K562 (cell line): Measurements from ENCODE around the gene ZC3H10. TPM values are rescaled to one million over a fixed set of nuclear protein-coding genes. Genes with fewer than 3 reads are reported as not detected.

Experiments
- ATAC-seq: fragments of 200-7000 bp; cut with Tn5 transposase; 3 replicates; pipeline ENCODE4 v1.9.1; 2020; ENCODE audit warnings: moderate library complexity
- BruUV-seq: library from RNA; stranded (reverse); fragments of 400-500 nt; replicated peaks from 2 replicates; lab custom pipeline; 2021; lab: Mats Ljungman, UMichigan
- CTCF ChIA-PET: fragments of 300-600 bp; formaldehyde crosslinking; extraction: SDS; loops from one replicate; lab custom pipeline; 2021; ENCODE audit warnings: low intra/inter-chr PET ratio; lab: Yijun Ruan, JAX
- POLR2A ChIA-PET: fragments of 300-600, 350-650 bp; sonication (Branson Sonifier 250); formaldehyde crosslinking; extraction: SDS; loops from one replicate; lab custom pipeline; 2021; ENCODE audit warnings: antibody characterized with exemption, inconsistent platforms; lab: Yijun Ruan, JAX
- DNase-seq, 4 experiments: peaks; one replicate each; pipeline versions ENCODE4 v3.0.0 to v3.0.0-alpha.2; 2011 to 2018; ENCODE audit warnings: low spot score in 3 of 4, mixed read lengths in 3 of 4; ENCODE audit errors: extremely low read depth in 1 of 4
- FAIRE-seq: peaks from 2 replicates; lab custom pipeline; 2011; peaks lifted over from hg19 to GRCh38; lab: Jason Lieb, UNC
- H2AFZ ChIP-seq: 2 replicates; pipeline ENCODE4 v1.6.0; 2011; ENCODE audit warnings: low read depth, low read length, control low read depth, inconsistent platforms
- H3K27ac ChIP-seq: fragments of 200-600 bp; 3 replicates; pipeline ENCODE4 v1.8.0; 2011; ENCODE audit warnings: low read depth, mild to moderate bottlenecking, control low read depth, inconsistent platforms, low read length, moderate library complexity, mixed read lengths; ENCODE audit errors: extremely low read depth
- H3K27me3 ChIP-seq, 2 experiments: fragments of 300-600 bp in 1 of 2; 2 replicates in 1 of 2; 3 replicates in 1 of 2; pipeline versions ENCODE4 v1.6.0 to v1.8.0; 2011; ENCODE audit warnings: inconsistent platforms in 2 of 2, low read length in 2 of 2, mild to moderate bottlenecking in 1 of 2, mixed read lengths in 1 of 2, moderate library complexity in 1 of 2; ENCODE audit not compliant: control insufficient read depth in 2 of 2, insufficient read depth in 2 of 2
- H3K36me3 ChIP-seq: fragments of 300-600 bp; 3 replicates; pipeline ENCODE4 v1.8.0; 2011; ENCODE audit warnings: mild to moderate bottlenecking, low read length, inconsistent platforms; ENCODE audit not compliant: control insufficient read depth, insufficient read depth
- H3K4me1 ChIP-seq, 2 experiments: fragments of 200-600 bp in 1 of 2; replicated peaks in 1 of 2; 2 replicates in 1 of 2; 3 replicates in 1 of 2; pipeline versions ENCODE4 v1.5.1 to v1.8.0; 2011; ENCODE audit warnings: inconsistent platforms in 2 of 2, low read length in 2 of 2, mild to moderate bottlenecking in 1 of 2, mixed read lengths in 1 of 2, moderate library complexity in 1 of 2; ENCODE audit not compliant: control insufficient read depth in 2 of 2, insufficient read depth in 2 of 2
- H3K4me2 ChIP-seq: 2 replicates; pipeline ENCODE4 v1.6.1; 2011; ENCODE audit warnings: low read length, control low read depth, inconsistent platforms, mixed read lengths; ENCODE audit not compliant: insufficient read depth
- H3K4me3 ChIP-seq: fragments of 200-600 bp; sonication (generic), shearing (Covaris generic); 2 replicates; pipeline ENCODE4 v1.5.1; 2016; ENCODE audit warnings: control low read depth, inconsistent platforms
- H3K79me2 ChIP-seq: fragments of 200-600 bp; 3 replicates; pipeline ENCODE4 v1.8.0; 2011; ENCODE audit warnings: low read length, inconsistent platforms; ENCODE audit not compliant: control insufficient read depth, insufficient read depth
- H3K9ac ChIP-seq, 2 experiments: 2 replicates each; pipeline versions ENCODE4 v1.6.0 to v1.6.1; 2011; ENCODE audit warnings: low read depth in 2 of 2, low read length in 2 of 2, control low read depth in 1 of 2, inconsistent platforms in 1 of 2, mild to moderate bottlenecking in 1 of 2, mixed read lengths in 1 of 2; ENCODE audit not compliant: insufficient read depth in 1 of 2
- H3K9me1 ChIP-seq: one replicate; pipeline ENCODE4 v1.6.0; 2011; ENCODE audit warnings: inconsistent platforms, mild to moderate bottlenecking, low read length, moderate library complexity; ENCODE audit not compliant: control insufficient read depth, insufficient read depth
- H3K9me3 ChIP-seq: replicated peaks from 2 replicates; pipeline ENCODE4 v1.5.1; 2011; ENCODE audit warnings: low read depth, low read length, inconsistent platforms; ENCODE audit not compliant: control insufficient read depth, insufficient read depth
- H4K20me1 ChIP-seq: replicated peaks from 2 replicates; pipeline ENCODE4 v1.6.1; 2011; ENCODE audit warnings: low read length, inconsistent platforms, mixed read lengths; ENCODE audit not compliant: control insufficient read depth, insufficient read depth
- AFF4 ChIP-seq: sonication (generic); formaldehyde crosslinking; IDR thresholded peaks from 2 replicates; pipeline ENCODE4 v1.8.0; 2023; ENCODE audit warnings: mild to moderate bottlenecking, missing genetic modification reagents
- ESRRB ChIP-seq: fragments of 250-450 bp; sonication (Bioruptor Pico); IDR thresholded peaks from 2 replicates; pipeline ENCODE4 v1.5.0; 2020; ENCODE audit warnings: mild to moderate bottlenecking, moderate library complexity, borderline replicate concordance
- JUND ChIP-seq, 2 experiments: IDR thresholded peaks; 2 replicates in 1 of 2; 3 replicates in 1 of 2; pipeline ENCODE4 v1.6.1; 2011; ENCODE audit warnings: borderline replicate concordance in 2 of 2, low read depth in 2 of 2, low read length in 2 of 2, improper control_type of control experiment in 1 of 2, missing biosample characterization in 1 of 2, missing genetic modification characterization in 1 of 2, missing genetic modification reagents in 1 of 2
- MED1 ChIP-seq: sonication (generic); formaldehyde crosslinking; IDR thresholded peaks from 2 replicates; pipeline ENCODE4 v1.8.1; 2023; ENCODE audit warnings: missing genetic modification reagents, borderline replicate concordance
- MYNN ChIP-seq, 2 experiments: sonication (generic); formaldehyde crosslinking in 1 of 2; IDR thresholded peaks; 2 replicates each; pipeline versions ENCODE4 v1.5.0 to v1.6.1; 2016 to 2020; ENCODE audit warnings: antibody characterized with exemption in 1 of 2, missing genetic modification reagents in 1 of 2
- NCOA1 ChIP-seq: fragments of 450-650 bp; IDR thresholded peaks from 2 replicates; pipeline ENCODE4 v1.6.1; 2016; ENCODE audit warnings: low read depth
- NR2C1 ChIP-seq, 2 experiments: fragments of 450-650 bp; IDR thresholded peaks; 2 replicates each; pipeline ENCODE4 v1.6.1; 2017; ENCODE audit warnings: mild to moderate bottlenecking in 2 of 2, antibody characterized with exemption in 1 of 2, inconsistent platforms in 1 of 2, missing compliant biosample characterization in 1 of 2, missing genetic modification characterization in 1 of 2
- SIN3A ChIP-seq, 2 experiments: fragments of 150-350 bp in 1 of 2; IDR thresholded peaks; 2 replicates each; pipeline ENCODE4 v1.6.1; 2011 to 2016; ENCODE audit warnings: borderline replicate concordance in 2 of 2, low read depth in 2 of 2, low read length in 2 of 2, mild to moderate bottlenecking in 2 of 2, moderate library complexity in 2 of 2; ENCODE audit not compliant: control insufficient read depth in 1 of 2
- SRSF1 ChIP-seq: fragments of 200-400 bp; formaldehyde crosslinking; IDR thresholded peaks from 2 replicates; pipeline ENCODE4 v1.6.1; 2017; ENCODE audit warnings: mild to moderate bottlenecking, low read depth, low read length, moderate library complexity
- XRCC3 ChIP-seq: fragments of 450-650 bp; IDR thresholded peaks from 2 replicates; pipeline ENCODE4 v1.6.1; 2017; ENCODE audit warnings: mild to moderate bottlenecking, moderate library complexity
- ZNF707 ChIP-seq: fragments of 250-450 bp; sonication (Bioruptor Pico); conservative IDR thresholded peaks from 2 replicates; pipeline ENCODE4 v1.8.0; 2022; ENCODE audit warnings: inconsistent platforms, mild to moderate bottlenecking, moderate library complexity
- WGBS: fragments of 100-300 bp; shearing (Covaris generic); methylation state at CpG from one replicate; pipeline ENCODE4 v1.1.6; 2016; ENCODE audit warnings: low coverage, mixed read lengths; ENCODE audit not compliant: insufficient coverage; ENCODE audit errors: missing lambda C conversion rate; 5-methylcytosine and 5-hydroxymethylcytosine counted together
- in situ Hi-C: fragments of 300-500 bp; cut with MboI; formaldehyde crosslinking; loops from 4 replicates; pipeline ENCODE4 v1.15.0; 2018; ENCODE audit warnings: inconsistent platforms, mixed read lengths
- intact Hi-C: fragments of 100-400 bp; cut with micrococcal nuclease; formaldehyde crosslinking; loops from 2 replicates; pipeline ENCODE4 v1.14.2; 2022
- polyA plus RNA-seq, 8 experiments: library from polyadenylated mRNA; depleted of rRNA in 4 of 8; stranded (reverse) in 5 of 8; unstranded in 3 of 8; fragments of >200 nt; fragmentation: Nextera tagmentation in 2 of 8; fragmentation: Illumina TruSeq in 1 of 8; extraction: Ambion mirVana in 2 of 8; extraction: Trizol in 1 of 8; gene quantifications; 2 replicates each; pipeline versions ENCODE4 v1.2.1 to v1.2.3, GENCODE V29; 2011 to 2014; ENCODE audit warnings: inconsistent platforms in 1 of 8, missing spikeins in 1 of 8
- total RNA-seq, 7 experiments: library from RNA; depleted of rRNA in 6 of 7; stranded (reverse); fragments of >200 nt in 6 of 7; fragmentation: Illumina TruSeq in 2 of 7; extraction: Trizol in 2 of 7; gene quantifications; 2 replicates each; pipeline versions ENCODE4 v1.2.1 to v1.2.3, GENCODE V29; 2011 to 2021; ENCODE audit warnings: low replicate concordance in 1 of 7
- TF ChIP-seq, protein P1 (sequence below): sonication (generic); IDR thresholded peaks from 2 replicates; pipeline ENCODE4 v1.6.1; 2016

The ZC3H10 gene
- total and polyA plus RNA-seq, 9 of the 15 experiments (the other 6 are each of a cell fraction or from before 2014, with no cell fraction given): 0.31 to 4.1 (median 1.6) TPM

DNA sequence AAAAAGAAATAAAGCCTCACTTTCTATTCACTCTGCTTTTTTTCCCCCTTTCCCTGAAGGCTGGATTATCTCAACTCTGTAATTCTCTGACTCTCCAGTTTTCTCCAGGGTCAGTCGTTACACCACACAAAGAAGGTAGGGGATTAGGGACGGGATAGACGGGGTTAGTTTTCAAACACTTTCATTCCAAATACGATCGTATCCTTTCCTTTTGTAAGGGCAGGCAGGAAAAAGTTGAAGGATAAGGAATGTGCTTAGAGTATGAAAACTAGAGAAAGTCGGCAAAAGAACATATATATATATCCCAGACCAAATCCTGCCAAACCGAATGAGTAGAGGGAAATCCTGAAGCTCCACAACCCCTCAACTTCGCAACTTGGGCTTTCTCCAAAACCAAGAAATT is 9.4 kb downstream of the ZC3H10 start (continued):
- TF ChIP-seq NCOA1 (peak; percentile 28; the same call in 1 of the 2 replicates), SIN3A (IDR thresholded peaks at IDR 0.05; ENCODE audit: borderline replicate concordance in 2 of 2, control insufficient read depth in 1 of 2, low read depth in 2 of 2, low read length in 2 of 2) (0 out of 4 replicates have a peak, but pooled peaks of 1 of the 2 experiments have one; percentile 49)

- BruUV-seq: TSS peak; percentile 61
- H3K79me2 ChIP-seq: peaks cover 52% of the 10 kb centered on the region
- ATAC-seq: peak; percentile 89
- peak within 1 kb of the TSS; percentile 92 for H3K4me3 ChIP-seq
- POLR2A ChIA-PET: interaction anchor here (0.5 to 5.6 kb wide), 20 partner anchors 8 to 511 kb away, joined by 3 to 85 read pairs (median 6); partner anchors contain the start of genes MYL6, PA2G4, RNF41 and RPL41
- in situ Hi-C loops (loop anchor here (5.0 to 10.0 kb wide), 2 partner anchors 59 to 337 kb away; partner anchors contain the start of genes SMARCC2 and SPRYD4), intact Hi-C loops (loop anchor here (1.0 kb wide), 1 partner anchor 30 kb away; the partner anchor contains the start of gene MYL6)
- no peaks in the 10 kb centered on the region for H3K27me3 ChIP-seq
- H3K4me2 ChIP-seq: peak within 1 kb of the TSS; percentile 98
- under 1% methylated on average over 41 of the region's 49 CpGs for WGBS
- peaks cover 36% of the 10 kb centered on the region for H3K36me3 ChIP-seq
- H3K9me3 ChIP-seq: no peaks in the 10 kb centered on the region
- peak; percentile 98 for FAIRE-seq
- CTCF ChIA-PET: no interaction called here
- peak within 1 kb of the TSS; percentile 93 for H3K27ac ChIP-seq
- DNase-seq: peak; percentile 95 to 100 (median 97)
- H3K9ac ChIP-seq: peak within 1 kb of the TSS; percentile 96 to 98
- H3K9me1 ChIP-seq: peaks cover 6% of the 10 kb centered on the region
- H2AFZ ChIP-seq: peak within 1 kb of the TSS; percentile 34
- H4K20me1 ChIP-seq: peaks cover 5% of the 10 kb centered on the region
- peaks cover 31 to 46% of the 10 kb centered on the region in 2 experiments for H3K4me1 ChIP-seq
- TF ChIP-seq MED1 (CRISPR knock-in tag) (no peak), ESRRB (CRISPR knock-in tag) (no peak), SRSF1 (no peak), MYNN (IDR thresholded peaks at IDR 0.05) (no peak), MYNN (CRISPR knock-in tag; IDR thresholded peaks at IDR 0.05) (no peak), AFF4 (CRISPR knock-in tag) (peak; percentile 79; the same call in 1 of the 2 replicates), ZNF707 (CRISPR knock-in tag) (no peak), JUND (IDR thresholded peaks at IDR 0.05; ENCODE audit: borderline replicate concordance, low read depth, low read length) (peak; percentile 100), JUND (tag; IDR thresholded peaks at IDR 0.05; ENCODE audit: borderline replicate concordance, low read depth, low read length) (peak; percentile 99; the same call in 2 of the 3 replicates), XRCC3 (no peak), NR2C1 (IDR thresholded peaks at IDR 0.05) (no peak), NR2C1 (tag; IDR thresholded peaks at IDR 0.05) (no peak)
- TF ChIP-seq, protein P1, sequence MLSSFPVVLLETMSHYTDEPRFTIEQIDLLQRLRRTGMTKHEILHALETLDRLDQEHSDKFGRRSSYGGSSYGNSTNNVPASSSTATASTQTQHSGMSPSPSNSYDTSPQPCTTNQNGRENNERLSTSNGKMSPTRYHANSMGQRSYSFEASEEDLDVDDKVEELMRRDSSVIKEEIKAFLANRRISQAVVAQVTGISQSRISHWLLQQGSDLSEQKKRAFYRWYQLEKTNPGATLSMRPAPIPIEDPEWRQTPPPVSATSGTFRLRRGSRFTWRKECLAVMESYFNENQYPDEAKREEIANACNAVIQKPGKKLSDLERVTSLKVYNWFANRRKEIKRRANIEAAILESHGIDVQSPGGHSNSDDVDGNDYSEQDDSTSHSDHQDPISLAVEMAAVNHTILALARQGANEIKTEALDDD: 0 out of 2 replicates have a peak, but pooled peaks have one; percentile 62
Observed at GRCh38 chr12:56127888-56128669, 10.0 kb downstream of the ZC3H10 start, which contains the start of gene ESYT1. ESYT1 (plus strand) TSS chr12:56128267; CDS start chr12:56128320, 53 bp downstream.
